GM21360 (cell line): Measurements from ENCODE around the gene ZNF284.

Experiments
- ATAC-seq: cut with Tn5 transposase; IDR thresholded peaks from one replicate; pipeline ENCODE4 v1.9.1; 2021; ENCODE audit warnings: mild to moderate bottlenecking, moderate library complexity; ENCODE audit not compliant: unreplicated experiment

Gene ZNF284

DNA sequence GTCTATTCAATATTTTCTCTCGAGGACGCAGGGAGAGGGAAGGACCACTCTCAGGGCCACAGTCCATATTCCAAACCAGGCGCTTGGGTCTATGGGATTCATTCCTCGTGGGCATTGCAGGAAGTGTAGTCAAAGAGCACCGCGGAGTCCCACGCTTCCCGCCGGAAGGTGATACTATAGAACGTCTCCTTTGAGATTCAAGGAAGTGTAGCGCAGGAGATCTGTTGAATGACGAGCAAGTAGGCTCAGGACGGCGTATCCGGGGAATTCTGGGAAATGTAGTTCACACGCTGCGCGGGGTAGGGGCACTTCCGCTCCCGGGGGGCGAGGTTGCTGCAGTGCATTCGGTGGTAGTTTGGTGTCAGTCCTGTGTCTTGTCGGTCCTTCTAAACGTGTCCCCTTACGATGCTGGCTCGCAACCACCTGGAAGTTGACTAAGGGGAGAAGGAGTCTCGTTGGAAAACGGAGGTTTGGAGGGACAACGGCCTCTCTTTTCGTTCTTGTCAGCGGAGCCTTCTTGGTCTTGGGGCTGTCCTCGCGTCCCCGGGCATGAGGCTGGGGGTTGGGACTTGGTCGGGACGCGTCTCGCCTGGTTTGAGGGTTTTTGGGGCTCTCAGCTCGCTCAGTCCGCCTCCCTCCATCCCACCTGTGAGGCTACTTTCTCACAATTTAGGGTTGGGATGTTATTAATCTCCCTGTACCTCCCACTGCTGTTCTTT is at the start of gene ZNF284:
Gene ZNF284 (plus strand): TSS at position 336 of the 719 bp plus-strand sequence. CDS start 4,231 bp downstream, outside the sequence.
- peak; percentile 75 for ATAC-seq

GRCh38 chr19:44024900-44025216 is 47.1 kb upstream of the ZNF284 start:
- ATAC-seq = no peak

GRCh38 chr19:44025217-44025936 is 46.6 kb upstream of the ZNF284 start, which contains the start of gene ZNF222:
Gene ZNF222, plus strand, starts transcription at chr19:44025379. Its CDS starts 58 bp downstream, at chr19:44025437.
- peak; percentile 81 for ATAC-seq

DNA sequence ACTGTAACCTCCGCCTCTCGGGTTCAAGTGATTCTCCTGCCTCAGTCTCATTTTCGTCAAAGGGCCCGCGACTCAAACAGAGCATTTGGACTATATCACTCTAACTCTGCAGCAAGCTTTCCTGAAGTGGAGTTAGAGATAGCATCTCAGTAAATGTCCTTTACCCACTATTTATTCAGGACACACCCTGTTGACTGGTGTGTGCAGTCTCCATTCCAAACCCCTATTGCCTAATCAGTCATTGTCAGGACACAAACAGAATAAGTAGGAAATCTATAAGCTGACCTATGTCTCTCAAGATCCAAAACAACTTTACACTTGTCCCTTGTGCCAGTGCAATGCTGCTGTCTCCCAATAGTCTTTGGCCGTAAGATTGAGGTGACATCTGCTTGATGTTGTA is 45.3 kb upstream of the ZNF284 start:
- ATAC-seq = no peak

- no peak for ATAC-seq
These were observed 39.9 kb upstream of the ZNF284 start for GRCh38 chr19:44032001-44032610.

DNA sequence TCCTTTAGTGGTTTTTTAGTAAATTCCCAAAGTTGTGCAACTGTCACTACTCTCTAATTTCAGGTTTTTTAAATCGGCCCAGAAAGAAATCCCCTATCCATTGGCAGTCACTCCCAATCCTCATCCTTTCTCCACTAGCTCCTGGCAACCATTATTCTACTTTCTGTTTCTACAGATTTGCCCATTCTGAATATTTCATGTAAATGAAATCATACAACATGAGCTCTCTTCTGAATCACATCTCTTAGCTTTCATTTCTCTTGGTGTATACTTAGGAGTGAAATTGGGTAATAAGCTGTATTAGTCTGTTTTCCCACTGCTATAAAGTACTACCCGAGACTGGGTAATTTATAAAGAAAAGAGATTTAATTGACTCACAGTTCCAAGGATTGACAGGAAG is 29.8 kb upstream of the ZNF284 start:
- no peak for ATAC-seq

- ATAC-seq = no peak
These were observed 21.0 kb upstream of the ZNF284 start for GRCh38 chr19:44050740-44051649.

- ATAC-seq = peak; percentile 63
These were observed 20.1 kb upstream of the ZNF284 start, which contains the start of gene ZNF223 for GRCh38 chr19:44051650-44052402. Gene ZNF223, plus strand, starts transcription at chr19:44052036. Its CDS starts 3,141 bp downstream, at chr19:44055177.

DNA sequence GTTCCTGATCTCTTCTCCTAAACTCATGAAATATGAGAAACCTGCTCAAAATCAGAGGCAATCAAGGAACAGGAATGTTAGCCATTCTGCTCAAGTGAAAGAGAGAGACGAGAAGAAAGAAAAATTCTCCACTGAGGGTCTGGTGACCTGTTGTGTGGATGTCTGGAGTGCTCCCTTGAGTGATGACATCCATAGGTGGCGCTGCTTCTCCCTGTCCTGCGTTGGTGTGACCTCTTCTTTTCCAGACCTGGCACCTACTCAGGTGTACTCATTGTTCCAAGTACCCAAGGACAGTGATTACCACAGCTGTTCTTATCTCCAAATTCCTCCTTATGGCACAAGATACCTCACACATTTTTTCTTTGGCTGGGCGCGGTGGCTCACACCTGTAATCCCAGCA is 16.1 kb upstream of the ZNF284 start:
- no peak for ATAC-seq

DNA sequence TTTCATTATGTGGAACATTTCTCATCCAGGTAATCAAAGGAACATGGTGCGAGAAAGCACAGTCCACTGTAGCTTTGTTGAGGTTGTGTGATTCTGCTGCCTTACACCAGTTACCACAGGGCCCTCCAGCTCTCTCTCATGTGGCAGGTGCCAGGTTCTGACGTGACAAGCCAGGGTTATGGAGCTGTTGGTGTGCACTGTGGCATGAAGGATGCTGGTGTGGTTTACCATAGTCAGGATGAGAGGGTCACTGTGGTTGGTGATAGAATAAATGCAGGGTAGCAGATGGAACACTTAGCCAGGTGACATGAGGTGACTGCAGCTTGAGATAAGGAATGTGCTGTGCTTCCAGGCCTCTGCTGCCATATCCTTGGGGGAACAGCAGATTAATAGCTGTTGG is 12.7 kb upstream of the ZNF284 start:
- no peak for ATAC-seq

DNA sequence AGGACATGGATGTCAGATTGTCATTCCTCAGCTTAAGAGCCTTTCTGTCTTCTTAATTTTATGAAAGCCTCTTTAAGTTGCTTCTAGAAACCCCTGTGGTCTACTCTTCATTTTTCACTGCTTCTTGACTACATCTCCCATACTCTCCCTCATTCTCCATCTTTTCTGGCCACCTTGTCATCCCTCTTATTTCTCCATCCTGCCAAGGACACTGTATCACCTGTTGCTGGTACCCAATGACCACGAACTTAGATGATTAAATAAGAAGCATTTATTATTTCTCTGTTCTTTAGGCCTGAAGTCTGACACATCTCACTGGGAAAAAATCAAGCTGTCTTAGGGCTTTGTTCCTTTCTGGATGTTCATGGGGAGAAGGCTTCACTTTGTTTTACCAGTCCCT is 10.9 kb upstream of the ZNF284 start:
- no peak for ATAC-seq

DNA sequence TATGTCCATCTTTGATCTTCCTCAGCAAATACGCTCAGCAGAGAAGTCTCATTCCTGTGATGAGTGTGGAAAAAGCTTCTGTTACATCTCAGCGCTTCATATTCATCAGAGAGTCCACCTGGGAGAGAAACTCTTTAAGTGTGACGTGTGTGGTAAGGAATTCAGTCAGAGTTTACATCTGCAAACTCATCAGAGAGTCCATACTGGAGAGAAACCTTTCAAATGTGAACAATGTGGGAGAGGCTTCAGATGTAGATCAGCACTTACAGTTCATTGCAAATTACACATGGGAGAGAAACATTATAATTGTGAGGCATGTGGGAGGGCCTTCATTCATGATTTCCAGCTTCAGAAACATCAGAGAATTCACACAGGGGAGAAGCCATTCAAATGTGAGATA is 5.7 kb upstream of the ZNF284 start:
- ATAC-seq = no peak

DNA sequence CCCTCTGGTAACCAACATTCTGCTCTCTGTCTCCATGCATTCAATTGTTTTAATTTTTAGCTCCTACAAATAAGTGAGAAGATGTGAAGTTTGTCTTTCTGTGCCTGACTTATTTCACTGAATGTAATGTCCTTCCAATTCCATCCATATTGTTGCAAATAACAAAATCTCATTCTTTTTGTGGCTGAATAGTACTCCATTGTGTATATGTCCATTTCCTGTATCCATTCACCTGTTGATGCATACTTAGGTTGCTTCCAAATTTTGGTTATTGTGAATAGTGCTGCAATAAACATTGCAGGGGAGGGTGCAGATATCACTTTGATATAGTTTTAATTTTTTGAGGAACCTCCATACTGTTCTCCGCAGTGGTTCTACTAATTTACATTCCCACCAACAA is 2.5 kb upstream of the ZNF284 start:
- ATAC-seq = no peak

DNA sequence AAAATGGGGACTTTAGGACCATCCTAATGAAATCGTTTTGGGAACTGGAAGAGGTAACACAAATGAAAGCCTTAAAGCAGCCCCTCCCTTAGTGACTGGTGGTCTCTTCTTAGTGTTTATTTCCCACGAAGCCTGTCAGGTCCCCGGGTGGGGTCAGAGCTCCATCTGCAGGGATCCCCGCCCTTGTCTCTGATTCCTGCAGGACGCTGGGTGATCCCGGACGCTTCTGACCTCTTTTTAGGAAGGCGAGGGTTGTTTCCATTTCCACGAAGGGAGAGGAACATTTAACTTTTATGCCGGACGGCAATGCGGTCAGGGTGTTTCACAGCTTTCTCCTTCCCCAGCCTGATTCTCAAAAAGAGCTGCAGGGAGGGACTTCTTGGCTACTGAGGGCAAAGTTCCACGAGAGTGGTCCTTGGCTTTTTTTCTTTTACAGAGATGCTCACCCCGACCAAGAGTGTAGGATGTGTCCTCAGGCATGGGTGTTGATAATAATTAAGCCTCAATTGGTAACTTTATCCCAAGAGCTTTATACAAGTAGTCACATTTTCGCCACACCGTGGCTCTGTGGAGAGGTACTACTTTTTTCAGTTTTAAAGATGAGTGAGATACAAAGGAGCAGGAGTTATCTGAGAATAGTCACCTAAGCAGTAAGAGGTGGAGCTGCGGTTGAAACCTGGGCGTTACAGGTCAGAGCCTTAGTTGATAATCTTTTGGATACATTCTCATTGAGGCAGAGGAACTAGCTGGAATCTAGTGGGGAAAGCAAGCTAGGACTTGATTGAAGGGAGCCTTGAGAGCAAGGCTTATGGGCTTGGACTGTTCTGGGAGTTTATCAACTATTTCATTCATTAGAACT is 813 bp downstream of the ZNF284 start:
- no peak for ATAC-seq

GRCh38 chr19:44076325-44076724 is 4.4 kb downstream of the ZNF284 start:
- ATAC-seq = no peak

DNA sequence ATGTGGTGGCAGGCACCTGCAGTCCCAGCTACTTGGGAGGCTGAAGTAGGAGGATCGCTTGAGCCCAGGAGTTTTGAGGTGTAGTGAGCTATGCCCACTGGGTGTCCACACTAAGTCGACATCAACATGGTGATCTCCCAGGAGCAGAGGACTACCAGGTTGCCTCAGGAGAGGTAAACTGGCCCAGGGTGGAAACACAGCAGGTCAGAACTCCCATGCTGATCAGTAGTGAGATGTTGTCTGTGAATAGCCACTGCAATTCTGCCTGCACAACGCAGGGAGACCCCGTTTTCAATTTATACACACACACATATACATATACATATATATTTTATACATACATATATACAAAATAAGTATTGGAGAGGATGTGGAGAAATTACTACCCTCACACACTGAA is 20.1 kb downstream of the ZNF284 start:
- no peak for ATAC-seq

DNA sequence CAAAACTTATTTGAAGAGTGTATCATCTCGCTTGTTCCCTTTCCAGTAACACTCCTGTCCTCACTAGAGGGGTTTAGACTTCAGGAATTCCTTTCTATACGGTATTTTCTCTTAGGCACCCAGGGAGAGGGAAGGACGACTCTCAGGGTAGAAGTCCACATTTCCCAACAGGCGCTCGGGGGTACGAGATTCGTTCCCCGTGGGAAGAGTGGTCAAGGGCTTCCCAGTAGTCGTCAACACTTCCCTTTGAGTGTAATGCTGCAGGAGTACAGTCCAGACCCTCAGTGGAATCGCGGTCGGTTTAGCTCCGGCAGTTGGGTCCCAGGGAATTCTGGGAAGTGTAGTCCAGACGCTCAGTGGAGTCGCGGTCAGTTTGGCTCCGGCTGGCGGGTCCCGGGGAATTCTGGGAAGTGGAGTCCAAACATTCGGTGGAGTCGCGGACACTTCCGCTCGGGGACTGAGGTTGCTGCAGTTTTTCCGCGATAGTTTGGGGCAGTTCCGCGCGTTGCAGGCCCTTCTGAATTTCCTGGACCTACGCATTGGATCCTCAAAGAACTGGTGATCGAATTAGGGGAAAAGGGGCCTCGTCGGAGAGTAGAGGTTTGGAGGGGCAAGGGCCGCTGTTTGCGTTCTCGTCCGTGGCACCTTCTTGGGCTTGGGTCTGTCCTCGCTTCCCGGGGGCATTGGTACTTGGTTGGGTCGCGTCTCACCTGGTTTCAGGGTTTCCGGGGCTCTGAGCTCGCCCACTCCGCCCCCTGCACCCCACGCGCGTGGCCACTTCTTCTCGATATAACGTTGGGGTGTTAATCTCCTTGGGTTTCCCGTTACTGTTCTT is 22.2 kb downstream of the ZNF284 start, which contains the start of gene ZNF224:
Gene ZNF224 (plus strand): TSS at position 431 of the 835 bp plus-strand sequence. CDS start 3,513 bp downstream, outside the sequence.
- peak; percentile 84 for ATAC-seq

GRCh38 chr19:44107751-44108150 is 35.8 kb downstream of the ZNF284 start:
- ATAC-seq = no peak
